GM21447 (cell line): Measurements from ENCODE around the gene KCTD15.

Experiments
- ATAC-seq: cut with Tn5 transposase; IDR thresholded peaks from one replicate; pipeline ENCODE4 v1.9.1; 2021; ENCODE audit not compliant: unreplicated experiment

Gene KCTD15

DNA sequence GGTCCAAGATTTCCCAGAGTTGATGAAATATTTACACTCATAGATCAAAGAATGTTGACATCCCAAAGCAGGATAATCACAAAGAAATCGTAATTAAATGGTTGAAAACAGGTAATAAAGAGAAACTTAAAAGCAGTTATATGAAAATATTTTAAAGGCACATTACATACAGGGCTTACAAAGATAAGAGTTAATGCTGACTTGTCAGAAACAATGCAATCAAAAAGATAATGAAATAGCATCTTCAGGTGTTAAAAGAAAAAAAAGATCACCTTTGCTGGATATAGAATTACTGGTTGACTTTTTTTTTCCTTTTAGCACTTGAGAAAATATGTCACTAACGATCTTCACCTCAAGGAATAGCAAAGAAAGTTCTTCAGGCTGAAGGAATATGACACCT, 48.8 kb downstream of the KCTD15 start:
- ATAC-seq, result no peak

GRCh38 chr19:33849551-33850147, 53.0 kb downstream of the KCTD15 start:
- no peak for ATAC-seq

DNA sequence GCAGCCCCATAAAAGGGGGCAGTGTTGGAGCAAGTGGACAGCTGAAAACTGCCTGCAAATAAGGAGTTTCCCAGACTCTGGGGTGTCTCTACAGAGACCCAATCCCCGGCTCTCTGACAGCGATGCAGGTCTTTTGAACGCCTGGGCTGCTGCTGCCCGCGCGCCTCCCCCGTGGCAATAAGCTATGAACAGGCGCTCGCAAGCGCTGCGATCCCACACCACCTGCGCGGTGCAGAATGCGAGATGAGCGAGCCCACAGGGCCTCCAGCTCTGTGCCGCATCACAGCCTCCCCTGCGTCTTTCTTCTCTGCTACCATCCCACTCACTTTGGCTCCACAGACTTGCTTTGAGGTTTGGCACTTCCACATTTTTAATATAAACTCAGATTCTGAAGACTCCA, 62.3 kb downstream of the KCTD15 start:
- ATAC-seq, result no peak

DNA sequence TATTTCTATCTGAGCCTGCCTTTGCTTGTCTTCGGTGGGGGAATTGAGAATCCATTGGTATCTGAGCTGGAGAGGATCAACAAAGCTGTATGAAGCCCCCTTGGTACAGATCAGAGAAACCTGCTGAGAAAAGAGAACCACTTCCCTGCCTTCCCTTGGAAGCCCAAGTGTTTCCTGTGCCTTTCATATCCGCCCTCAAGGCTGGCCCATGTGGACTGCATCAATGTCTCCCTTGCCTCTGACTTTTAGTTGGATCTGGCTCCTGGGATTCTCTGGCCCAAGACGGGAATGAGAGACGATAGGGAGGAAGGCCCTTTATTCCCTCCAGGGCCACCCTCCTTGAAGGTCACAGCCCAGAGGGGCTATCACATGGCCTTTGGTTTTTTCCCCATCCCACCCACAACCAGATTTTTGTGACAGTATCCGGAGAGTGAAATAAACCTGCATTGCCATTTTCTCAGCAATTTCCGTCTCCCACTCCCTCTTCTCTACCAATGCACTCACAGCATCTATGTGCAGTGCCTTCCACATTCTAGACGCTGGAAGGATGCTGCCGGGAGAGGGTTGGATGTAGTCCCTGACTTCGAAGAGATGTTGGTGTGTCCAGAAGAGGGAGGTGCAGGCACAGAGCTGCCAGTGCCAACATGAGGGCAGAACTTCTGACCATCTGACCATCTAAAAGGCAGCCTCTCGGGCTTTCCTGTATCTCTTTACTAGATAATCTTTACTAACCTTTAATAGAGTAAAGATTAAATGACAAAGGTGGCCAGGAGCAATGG, 63.8 kb downstream of the KCTD15 start:
- ATAC-seq, result no peak

- no peak for ATAC-seq
Measured at GRCh38 chr19:33861950-33862349, 65.3 kb downstream of the KCTD15 start.

GRCh38 chr19:33862981-33863380, 66.3 kb downstream of the KCTD15 start:
- ATAC-seq, result no peak

DNA sequence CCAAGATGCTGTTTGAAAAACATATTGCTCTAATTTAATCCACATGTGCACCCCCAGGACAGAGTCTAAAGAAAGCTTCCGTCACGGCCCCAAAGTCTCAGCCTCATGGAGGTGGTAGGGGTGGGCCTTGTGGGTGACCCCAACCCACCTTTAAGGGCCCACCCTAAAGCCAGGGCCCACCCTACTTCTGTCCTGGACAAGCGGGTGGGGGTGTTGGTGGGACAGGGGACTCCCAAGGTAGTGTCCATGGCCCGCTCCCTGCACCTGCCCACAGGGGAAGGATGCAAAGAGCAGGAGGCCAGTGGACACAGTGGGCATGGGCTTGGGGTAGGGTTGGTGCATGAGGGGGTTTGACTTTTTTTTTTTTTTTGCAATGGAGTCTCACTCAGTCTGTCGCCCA, 66.8 kb downstream of the KCTD15 start:
- ATAC-seq, result no peak

GRCh38 chr19:33864311-33864850, 67.7 kb downstream of the KCTD15 start:
- ATAC-seq, result no peak

DNA sequence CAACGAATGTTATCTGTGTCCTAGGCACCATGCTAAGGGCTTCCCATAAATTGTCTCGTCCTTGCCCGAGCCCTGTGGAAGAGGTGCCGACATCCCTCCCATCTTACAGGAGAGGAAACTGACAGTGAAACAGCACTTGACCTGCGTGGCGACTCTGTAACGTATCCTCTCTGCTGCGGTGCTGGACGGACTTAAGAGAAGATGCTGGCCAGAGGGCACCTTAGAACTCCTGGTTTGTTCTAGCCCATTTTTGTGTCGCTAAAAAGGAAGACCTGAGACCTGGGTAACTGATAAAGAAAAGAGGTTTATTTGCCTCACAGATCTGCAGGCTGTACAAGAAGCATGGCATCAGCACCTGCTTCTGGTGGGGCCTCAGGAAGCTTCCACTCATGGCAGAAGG, 68.6 kb downstream of the KCTD15 start:
- ATAC-seq, result no peak
